HTERT RPE-1 (cell line): ENCODE results near the gene ITPR1.

ENCODE experiments used
- in situ Hi-C: fragments of 300-500 bp; cut with MboI; formaldehyde crosslinking; loops from 4 replicates; pipeline ENCODE4 v1.14.3; 2020; ENCODE audit warnings: low sequenced_read_pairs

The ITPR1 gene

GRCh38 chr3:4529876-4530588 lies 36.9 kb downstream of the ITPR1 start:
- in situ Hi-C loops, result no loop called here

GRCh38 chr3:4531478-4532025 lies 38.4 kb downstream of the ITPR1 start:
- in situ Hi-C loops, result no loop called here

- in situ Hi-C loops, result no loop called here
Measured at GRCh38 chr3:4532535-4533112, 39.5 kb downstream of the ITPR1 start.

- in situ Hi-C loops, result no loop called here
Measured at GRCh38 chr3:4533489-4534443, 40.6 kb downstream of the ITPR1 start.

GRCh38 chr3:4534906-4535305 lies 41.8 kb downstream of the ITPR1 start:
- in situ Hi-C loops, result no loop called here

- in situ Hi-C loops, result no loop called here
Measured at GRCh38 chr3:4536260-4536659, 43.1 kb downstream of the ITPR1 start.

GRCh38 chr3:4540267-4540666 lies 47.1 kb downstream of the ITPR1 start:
- in situ Hi-C loops, result no loop called here

GRCh38 chr3:4543110-4543509 lies 50.0 kb downstream of the ITPR1 start:
- in situ Hi-C loops, result no loop called here

GRCh38 chr3:4546346-4547178 lies 53.4 kb downstream of the ITPR1 start:
- in situ Hi-C loops, result no loop called here

- in situ Hi-C loops, result no loop called here
Measured at GRCh38 chr3:4547799-4548198, 54.7 kb downstream of the ITPR1 start.

GRCh38 chr3:4548356-4548755 lies 55.2 kb downstream of the ITPR1 start:
- in situ Hi-C loops, result no loop called here

GRCh38 chr3:4548780-4549179 lies 55.6 kb downstream of the ITPR1 start:
- in situ Hi-C loops, result no loop called here

- in situ Hi-C loops, result no loop called here
Measured at GRCh38 chr3:4549896-4550295, 56.7 kb downstream of the ITPR1 start.

- in situ Hi-C loops, result no loop called here
Measured at GRCh38 chr3:4551051-4551711, 58.0 kb downstream of the ITPR1 start.

- in situ Hi-C loops, result no loop called here
Measured at GRCh38 chr3:4551794-4552442, 58.8 kb downstream of the ITPR1 start.

- in situ Hi-C loops, result no loop called here
Measured at GRCh38 chr3:4552811-4553210, 59.7 kb downstream of the ITPR1 start.

GRCh38 chr3:4561661-4562060 lies 68.5 kb downstream of the ITPR1 start:
- in situ Hi-C loops, result no loop called here

- in situ Hi-C loops, result no loop called here
Measured at GRCh38 chr3:4562595-4562994, 69.4 kb downstream of the ITPR1 start.

- in situ Hi-C loops, result no loop called here
Measured at GRCh38 chr3:4564270-4564669, 71.1 kb downstream of the ITPR1 start.
